ENCODE measurements around the gene IGHMBP2. TPM values are rescaled to one million over a fixed set of nuclear protein-coding genes. Genes with fewer than 3 reads are reported as not detected.

Gene IGHMBP2
- total and polyA plus RNA-seq, 7 donors, result 5.4 to 41.3 (median 15.7) TPM

GRCh38 chr11:68938816-68939582, 35.3 kb downstream of the IGHMBP2 start:
- 91 to 92% methylated on average over 17 of the region's 17 CpGs for WGBS, 2 donors
- peaks cover 0 to 85% (median 75%) of the 10 kb centered on the region in 4 donors for H3K4me1 ChIP-seq
- TF ChIP-seq CTCF (IDR thresholded peaks at IDR 0.05) (no peak), EP300 (IDR thresholded peaks at IDR 0.05) (no peak), POLR2AphosphoS5 (IDR thresholded peaks at IDR 0.05) (no peak), POLR2A (IDR thresholded peaks at IDR 0.05) (no peak)
- no peaks in the 10 kb centered on the region for H3K9me3 ChIP-seq
- DNase-seq, result no peak
- intact Hi-C loops (cut with DNase I), result no loop called here
- H3K36me3 ChIP-seq, result peaks cover 12 to 64% (median 35%) of the 10 kb centered on the region in 4 donors
- peak overlapping the region; percentile 90 to 94 (median 92) for H3K27ac ChIP-seq
- H3K4me3 ChIP-seq, result no peak overlapping the region
- H3K27me3 ChIP-seq, result no peaks in the 10 kb centered on the region

GRCh38 chr11:68939583-68940555, 36.2 kb downstream of the IGHMBP2 start:
- DNase-seq, result no peak

GRCh38 chr11:68940651-68941323, 37.1 kb downstream of the IGHMBP2 start:
- no peak for DNase-seq
- no peak for TF ChIP-seq CTCF (IDR thresholded peaks at IDR 0.05)
- no peak for TF ChIP-seq POLR2AphosphoS5 (IDR thresholded peaks at IDR 0.05)
- Histone ChIP-seq H3K9me3 (no peaks in the 10 kb centered on the region), H3K4me1 (peaks cover 0 to 79% (median 70%) of the 10 kb centered on the region in 4 donors), H3K4me3 (no peak overlapping the region), H3K36me3 (peaks cover 12 to 48% (median 33%) of the 10 kb centered on the region in 4 donors), H3K27ac (peak overlapping the region; percentile 90 to 94 (median 92)), H3K27me3 (no peaks in the 10 kb centered on the region)
- WGBS, 2 donors, result 91 to 95% methylated on average over 20 of the region's 20 CpGs
- intact Hi-C loops (cut with DNase I), result no loop called here

More at GRCh38 chr11:68939583-68940555, 36.2 kb downstream of the IGHMBP2 start:
- peak overlapping the region; percentile 90 to 94 (median 92) for H3K27ac ChIP-seq
- no peak overlapping the region for H3K4me3 ChIP-seq
- peaks cover 12 to 56% (median 35%) of the 10 kb centered on the region in 4 donors for H3K36me3 ChIP-seq
- TF ChIP-seq POLR2A (IDR thresholded peaks at IDR 0.05) (no peak), CTCF (IDR thresholded peaks at IDR 0.05) (no peak), EP300 (IDR thresholded peaks at IDR 0.05) (no peak), POLR2AphosphoS5 (IDR thresholded peaks at IDR 0.05) (no peak)
- no peaks in the 10 kb centered on the region for H3K27me3 ChIP-seq
- WGBS, 2 donors, result 86 to 87% methylated on average over 33 of the region's 33 CpGs
- intact Hi-C loops (cut with DNase I), result no loop called here
- H3K9me3 ChIP-seq, result no peaks in the 10 kb centered on the region
- H3K4me1 ChIP-seq, result peaks cover 0 to 80% (median 71%) of the 10 kb centered on the region in 4 donors

- DNase-seq, result no peak
- H3K36me3 ChIP-seq, result peaks cover 7 to 41% (median 26%) of the 10 kb centered on the region in 4 donors
- TF ChIP-seq POLR2AphosphoS5 (IDR thresholded peaks at IDR 0.05), result peak in 2 of 4 donors; percentile 36 to 37
- no peak for TF ChIP-seq EP300 (IDR thresholded peaks at IDR 0.05)
- TF ChIP-seq CTCF (IDR thresholded peaks at IDR 0.05), result no peak
- H3K4me1 ChIP-seq, result peaks cover 0 to 86% (median 72%) of the 10 kb centered on the region in 4 donors
- WGBS, 2 donors, result 89 to 92% methylated on average over 18 of the region's 18 CpGs
- intact Hi-C loops (cut with DNase I), result no loop called here
- no peaks in the 10 kb centered on the region for H3K9me3 ChIP-seq
- H3K4me3 ChIP-seq, result no peak overlapping the region
- no peaks in the 10 kb centered on the region for H3K27me3 ChIP-seq
- peak overlapping the region; percentile 90 to 94 (median 92) for H3K27ac ChIP-seq
Measured at GRCh38 chr11:68941324-68942094, 37.8 kb downstream of the IGHMBP2 start.

Data from sigmoid colon (tissue), 7 donors.